ENCODE results near the gene SLC39A7. TPM values are rescaled to one million over a fixed set of nuclear protein-coding genes. Genes with fewer than 3 reads are reported as not detected.

The SLC39A7 gene
- polyA plus RNA-seq, 1 experiment = 151 TPM

DNA sequence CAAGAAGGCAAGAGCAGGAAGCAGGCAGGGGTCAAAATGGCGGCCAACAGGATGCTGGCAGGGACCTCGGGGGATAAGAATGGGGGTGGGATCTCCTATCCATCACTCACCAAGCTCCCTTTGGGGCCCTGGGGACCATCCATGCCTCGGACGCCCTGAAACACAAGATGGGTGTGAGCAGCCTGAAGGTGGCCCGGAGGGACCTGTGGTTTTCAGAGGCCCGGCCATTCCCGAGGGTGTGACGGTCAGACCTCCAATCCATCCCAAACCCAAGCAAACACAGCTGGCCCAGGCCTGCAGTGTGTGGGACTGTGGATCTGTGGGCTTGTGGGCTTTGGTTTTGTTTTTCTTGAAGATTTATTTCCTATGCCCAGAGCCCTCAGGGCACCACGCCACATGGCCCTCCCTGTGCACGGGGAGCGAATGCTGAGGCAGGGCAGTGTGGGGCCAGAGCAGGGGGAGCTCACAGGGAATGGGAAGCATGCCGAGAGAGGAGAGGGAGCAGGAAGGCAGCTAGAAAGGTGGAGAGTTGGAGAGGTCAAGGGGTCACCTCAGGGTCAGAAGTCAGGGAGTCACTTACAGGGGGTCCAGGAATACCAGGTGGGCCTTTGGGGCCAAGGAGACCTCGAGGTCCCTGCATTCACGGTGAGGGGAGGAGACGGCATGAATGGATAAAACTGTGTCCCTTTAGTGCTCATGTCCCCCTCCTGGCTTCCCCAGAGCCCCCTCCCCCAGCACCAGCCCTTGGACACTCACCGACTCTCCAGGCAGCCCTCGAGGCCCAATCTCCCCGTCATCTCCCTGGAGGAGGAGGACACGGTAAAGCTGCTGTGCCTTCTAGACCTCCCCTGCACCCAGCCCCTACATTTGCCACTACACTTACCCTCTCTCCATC, 22.9 kb upstream of the SLC39A7 start:
- no peak overlapping the region for H3K4me3 ChIP-seq (ENCODE audit: low read depth, low read length)
- no peaks in the 10 kb centered on the region for H3K36me3 ChIP-seq (ENCODE audit: control insufficient read depth, insufficient read depth, low read length)
- TF ChIP-seq, protein P1, sequence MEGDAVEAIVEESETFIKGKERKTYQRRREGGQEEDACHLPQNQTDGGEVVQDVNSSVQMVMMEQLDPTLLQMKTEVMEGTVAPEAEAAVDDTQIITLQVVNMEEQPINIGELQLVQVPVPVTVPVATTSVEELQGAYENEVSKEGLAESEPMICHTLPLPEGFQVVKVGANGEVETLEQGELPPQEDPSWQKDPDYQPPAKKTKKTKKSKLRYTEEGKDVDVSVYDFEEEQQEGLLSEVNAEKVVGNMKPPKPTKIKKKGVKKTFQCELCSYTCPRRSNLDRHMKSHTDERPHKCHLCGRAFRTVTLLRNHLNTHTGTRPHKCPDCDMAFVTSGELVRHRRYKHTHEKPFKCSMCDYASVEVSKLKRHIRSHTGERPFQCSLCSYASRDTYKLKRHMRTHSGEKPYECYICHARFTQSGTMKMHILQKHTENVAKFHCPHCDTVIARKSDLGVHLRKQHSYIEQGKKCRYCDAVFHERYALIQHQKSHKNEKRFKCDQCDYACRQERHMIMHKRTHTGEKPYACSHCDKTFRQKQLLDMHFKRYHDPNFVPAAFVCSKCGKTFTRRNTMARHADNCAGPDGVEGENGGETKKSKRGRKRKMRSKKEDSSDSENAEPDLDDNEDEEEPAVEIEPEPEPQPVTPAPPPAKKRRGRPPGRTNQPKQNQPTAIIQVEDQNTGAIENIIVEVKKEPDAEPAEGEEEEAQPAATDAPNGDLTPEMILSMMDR (IDR thresholded peaks at IDR 0.05; ENCODE audit: insufficient read depth, low read depth, low read length) = no peak
- DNase-seq (ENCODE audit: low read depth) = no peak
- ChIA-PET POLR2A (no interaction called here), CTCF (interaction anchor here (1.6 kb wide), 1 partner anchor 20 kb away, joined by 5 read pairs; no protein-coding TSS in a partner anchor)
- peaks cover 3% of the 10 kb centered on the region for H3K27me3 ChIP-seq (ENCODE audit: control insufficient read depth, insufficient read depth, low read length)

DNA sequence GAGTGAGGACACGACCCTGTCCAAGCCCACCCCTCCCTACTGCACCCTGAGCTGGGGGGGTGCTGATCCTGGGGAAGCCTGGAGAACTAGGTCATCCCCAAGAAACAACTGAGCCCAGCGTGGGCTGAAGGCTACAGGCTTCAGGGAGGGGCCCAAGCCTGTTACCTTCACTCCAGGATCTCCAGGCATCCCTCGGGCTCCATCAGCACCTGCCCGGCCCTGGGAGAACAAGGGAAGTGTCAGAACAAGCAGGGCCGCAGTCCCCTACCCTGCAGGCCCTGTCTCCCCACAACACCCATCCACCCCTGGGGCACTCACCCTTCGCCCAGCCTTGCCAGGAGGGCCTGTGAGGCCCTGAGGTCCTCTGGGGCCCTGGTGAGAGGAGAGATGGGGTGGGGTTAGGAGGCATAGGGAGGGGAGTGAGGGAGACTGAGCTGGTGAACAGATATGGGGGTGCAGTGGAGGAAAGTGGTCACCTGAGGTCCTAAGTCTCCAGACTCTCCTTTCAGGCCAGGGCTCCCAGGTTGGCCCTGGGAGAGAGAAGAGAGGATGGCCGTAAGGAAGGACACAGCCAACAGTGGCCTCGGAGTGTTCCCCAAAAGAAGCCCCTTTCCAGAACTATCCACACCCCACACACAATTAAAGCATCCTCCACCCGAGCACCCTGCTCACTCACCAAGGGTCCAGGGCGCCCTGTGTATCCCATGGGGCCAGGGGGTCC, 21.8 kb upstream of the SLC39A7 start:
- Histone ChIP-seq H3K27me3 (ENCODE audit: control insufficient read depth, insufficient read depth, low read length) (peaks cover 3% of the 10 kb centered on the region), H3K36me3 (ENCODE audit: control insufficient read depth, insufficient read depth, low read length) (no peaks in the 10 kb centered on the region), H3K4me3 (ENCODE audit: low read depth, low read length) (no peak overlapping the region)
- TF ChIP-seq, protein P1 (IDR thresholded peaks at IDR 0.05; ENCODE audit: insufficient read depth, low read depth, low read length) = no peak
- DNase-seq (ENCODE audit: low read depth) = no peak
- POLR2A ChIA-PET = no interaction called here
- CTCF ChIA-PET = interaction anchor here (2.1 kb wide), 1 partner anchor 19 kb away, joined by 5 read pairs; no protein-coding TSS in a partner anchor

DNA sequence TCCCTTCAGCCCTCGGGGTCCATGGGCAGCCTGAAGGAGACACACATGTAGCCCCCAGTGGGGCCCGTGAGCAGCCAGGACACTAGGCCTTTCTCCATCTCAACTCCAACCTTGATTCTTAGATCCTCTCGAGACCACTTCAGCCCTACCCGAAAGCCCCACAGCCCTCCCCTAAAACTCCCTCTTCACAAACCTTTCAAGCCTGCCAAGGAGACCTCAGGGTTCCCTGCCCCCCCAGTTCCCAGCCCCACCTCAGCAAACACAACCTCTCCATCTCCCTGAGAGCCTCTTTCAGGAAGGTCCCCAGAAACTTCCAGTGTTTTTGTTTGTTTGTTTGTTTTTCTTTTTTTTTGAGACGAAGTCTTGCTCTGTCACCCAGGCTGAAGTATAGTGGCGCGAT, 19.5 kb upstream of the SLC39A7 start:
- ChIA-PET CTCF (interaction anchor here (1.7 kb wide), 1 partner anchor 19 kb away, joined by 7 read pairs; no protein-coding TSS in a partner anchor), POLR2A (no interaction called here)

DNA sequence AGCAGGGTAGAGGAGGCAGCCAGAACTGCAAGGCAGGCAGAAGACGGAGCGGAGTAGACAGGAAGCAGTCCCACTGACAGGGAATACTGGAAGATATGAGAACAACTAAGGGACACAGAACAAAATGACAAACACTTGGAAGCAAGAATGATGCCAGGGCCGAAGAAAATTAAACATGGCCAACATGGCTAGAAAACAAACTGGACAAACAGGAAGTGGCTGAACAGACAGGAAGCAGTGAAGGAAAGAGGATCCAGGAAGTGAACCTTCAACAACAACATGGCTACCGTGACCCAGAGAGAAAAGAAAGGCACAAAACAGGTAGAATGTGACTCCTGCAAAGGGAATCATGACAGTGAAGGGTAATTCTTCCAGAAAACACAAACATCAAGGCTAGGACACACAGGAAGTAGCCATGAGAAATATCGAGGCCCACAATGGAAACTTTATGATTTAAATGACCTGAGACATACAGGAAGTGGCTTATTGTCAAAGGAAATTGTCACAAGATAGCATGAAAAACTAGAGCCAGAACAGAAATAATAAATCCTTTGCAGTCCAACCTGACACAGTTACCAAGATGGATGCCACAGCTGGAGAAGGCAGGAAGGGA, 17.5 kb upstream of the SLC39A7 start:
- Histone ChIP-seq H3K36me3 (ENCODE audit: control insufficient read depth, insufficient read depth, low read length) (no peaks in the 10 kb centered on the region), H3K27me3 (ENCODE audit: control insufficient read depth, insufficient read depth, low read length) (peaks cover 3% of the 10 kb centered on the region), H3K4me3 (ENCODE audit: low read depth, low read length) (no peak overlapping the region)
- TF ChIP-seq, protein P1 (IDR thresholded peaks at IDR 0.05; ENCODE audit: insufficient read depth, low read depth, low read length) = no peak
- ChIA-PET CTCF (interaction anchor here (0.6 to 1.4 kb wide), 5 partner anchors 10 to 251 kb away, joined by 3 to 5 read pairs (median 3); no protein-coding TSS in a partner anchor), POLR2A (interaction anchor here (0.6 kb wide), 1 partner anchor 138 kb away, joined by 5 read pairs; no protein-coding TSS in a partner anchor)
- DNase-seq (ENCODE audit: low read depth) = no peak

More for the DNA sequence above, 19.5 kb upstream of the SLC39A7 start:
- TF ChIP-seq, protein P1 (IDR thresholded peaks at IDR 0.05; ENCODE audit: insufficient read depth, low read depth, low read length) = no peak
- no peak overlapping the region for H3K4me3 ChIP-seq (ENCODE audit: low read depth, low read length)
- peaks cover 3% of the 10 kb centered on the region; the same call in 1 of the 2 replicates for H3K27me3 ChIP-seq (ENCODE audit: control insufficient read depth, insufficient read depth, low read length)
- DNase-seq (ENCODE audit: low read depth) = no peak
- no peaks in the 10 kb centered on the region for H3K36me3 ChIP-seq (ENCODE audit: control insufficient read depth, insufficient read depth, low read length)
